Neural progenitor cell (in vitro differentiated cells): Measurements from ENCODE around the gene DIPK1B.

Experiments
- CTCF ChIP-seq: fragments of 200-600 bp; sonication (generic); IDR thresholded peaks from 2 replicates; pipeline ENCODE4 v1.5.1; 2017; ENCODE audit warnings: antibody characterized with exemption, mild to moderate bottlenecking
- EZH2 ChIP-seq: fragments of 200-600 bp; sonication (generic); IDR thresholded peaks from 2 replicates; pipeline ENCODE4 v1.6.1; 2017; ENCODE audit warnings: antibody characterized with exemption, mild to moderate bottlenecking, moderate library complexity
- EZH2phosphoT487 ChIP-seq: fragments of 200-600 bp; sonication (generic); IDR thresholded peaks from 2 replicates; pipeline ENCODE4 v1.6.1; 2017; ENCODE audit warnings: antibody characterized with exemption

- TF ChIP-seq CTCF (no peak), EZH2 (no peak), EZH2phosphoT487 (no peak)
Measured at GRCh38 chr9:136760424-136760823, 48.1 kb downstream of the DIPK1B start.
